ENCODE data around the gene CAPZA3. TPM values are rescaled to one million over a fixed set of nuclear protein-coding genes. Genes with fewer than 3 reads are reported as not detected.

Gene CAPZA3
- total RNA-seq, 1 experiment from 2014 or later, result not detected

- no peak overlapping the region for H3K4me2 ChIP-seq (ENCODE audit: insufficient read depth, insufficient read length, low read length)
- Mint-ChIP-seq H3K4me1 (peaks cover 0 to 6% of the 10 kb centered on the region in 2 experiments; a peak in 2 of 4 replicates), H3K27ac (no peak overlapping the region), H3K4me3 (no peak overlapping the region), H3K27me3 (ENCODE audit: low read depth) (no peaks in the 10 kb centered on the region), H3K9me3 (no peaks in the 10 kb centered on the region), H3K36me3 (ENCODE audit: insufficient read depth in 1 of 3, low read depth in 3 of 3) (no peaks in the 10 kb centered on the region)
- no peaks in the 10 kb centered on the region for H3K79me2 ChIP-seq (ENCODE audit: insufficient read depth, low read length)
- no peak overlapping the region for H4K5ac ChIP-seq (ENCODE audit: insufficient read length, low read depth, low read length)
- no peak overlapping the region for H2AK5ac ChIP-seq (ENCODE audit: insufficient read length, low read length)
- no CpG with 5 or more reads among the region's 2 CpGs for WGBS (ENCODE audit: extremely low coverage, insufficient read length, low lambda C conversion rate)
- H3K9me3 ChIP-seq (ENCODE audit: control insufficient read depth, low read depth, low read length), result no peaks in the 10 kb centered on the region
- no peak overlapping the region for H2BK15ac ChIP-seq (ENCODE audit: low read depth, low read length)
- H3K79me1 ChIP-seq (ENCODE audit: insufficient read depth, low read depth, low read length, poor library complexity, severe bottlenecking), result no peaks in the 10 kb centered on the region
- no peak overlapping the region for H3K27ac ChIP-seq (ENCODE audit: insufficient read length, low read depth, low read length)
- H3K14ac ChIP-seq (ENCODE audit: insufficient read depth, low read length), result no peak overlapping the region
- H3K27me3 ChIP-seq (ENCODE audit: insufficient read depth, low read length), result no peaks in the 10 kb centered on the region
- H3K4ac ChIP-seq (ENCODE audit: low read depth, low read length), result no peak overlapping the region
- H3K4me1 ChIP-seq (ENCODE audit: insufficient read depth, low read length), result no peaks in the 10 kb centered on the region
- H3K56ac ChIP-seq (ENCODE audit: insufficient read length, low read depth, low read length), result no peak overlapping the region
- no peak overlapping the region for H4K8ac ChIP-seq (replicated peaks; ENCODE audit: insufficient read length, low read depth, low read length)
- no peak overlapping the region for H2BK20ac ChIP-seq (ENCODE audit: low read depth, low read length, poor library complexity, severe bottlenecking)
- H2AFZ ChIP-seq (ENCODE audit: low read length), result no peak overlapping the region
- no peaks in the 10 kb centered on the region for H3K23me2 ChIP-seq (ENCODE audit: insufficient read length, low read depth, low read length, poor library complexity, severe bottlenecking)
- DNase-seq, result no peak
- no peak overlapping the region for H2BK5ac ChIP-seq (ENCODE audit: insufficient read length, low read length)
- no peak overlapping the region for H3T11ph ChIP-seq (ENCODE audit: low read length)
- no peak overlapping the region for H2BK12ac ChIP-seq (ENCODE audit: insufficient read length, low read depth, low read length)
- H3K18ac ChIP-seq (ENCODE audit: insufficient read length, low read depth, low read length), result no peak overlapping the region
- H4K20me1 ChIP-seq (ENCODE audit: control insufficient read depth, insufficient read depth, insufficient read length), result no peaks in the 10 kb centered on the region
- H4K91ac ChIP-seq (ENCODE audit: insufficient read length, low read depth, low read length), result no peak overlapping the region
- TF ChIP-seq CTCF (conservative IDR thresholded peaks at IDR 0.05), result no peak
- H2BK120ac ChIP-seq (ENCODE audit: low read depth, low read length, poor library complexity, severe bottlenecking), result no peak overlapping the region
- no peak overlapping the region for H3K9ac ChIP-seq (ENCODE audit: extremely low read depth, insufficient read length, low read length)
- no peak overlapping the region for H3K23ac ChIP-seq (ENCODE audit: insufficient read length, low read depth, low read length)
Measured at GRCh38 chr12:18723752-18724151, 14.2 kb upstream of the CAPZA3 start.
